Measurements from ENCODE around the gene FIBCD1. TPM values are rescaled to one million over a fixed set of nuclear protein-coding genes. Genes with fewer than 3 reads are reported as not detected.

Gene FIBCD1
- total and polyA plus RNA-seq, 2 experiments from 2014 or later = 4.4 to 5.6 TPM

- no peak overlapping the region for H3K27ac ChIP-seq (ENCODE audit: low read depth)
- peaks cover 5% of the 10 kb centered on the region for H3K36me3 Mint-ChIP-seq (ENCODE audit: low read depth)
- H3K27me3 ChIP-seq (ENCODE audit: insufficient read depth) = no peaks in the 10 kb centered on the region
- peaks cover 4% of the 10 kb centered on the region; the same call in 2 of the 3 replicates for H3K4me1 Mint-ChIP-seq
- no peaks in the 10 kb centered on the region for H3K79me2 ChIP-seq (replicated peaks; ENCODE audit: insufficient read depth)
- no peak overlapping the region for H3K4me3 ChIP-seq
- H3K9me3 Mint-ChIP-seq = peaks cover 35% of the 10 kb centered on the region
- H3F3A ChIP-seq (replicated peaks; ENCODE audit: low read depth) = no peaks in the 10 kb centered on the region
- H3K27me3 Mint-ChIP-seq (ENCODE audit: insufficient read depth, low read depth, poor library complexity) = peaks cover 14% of the 10 kb centered on the region
- ATAC-seq (no peak), DNase-seq (ENCODE audit: low spot score) (no peak)
- H4K20me1 ChIP-seq (replicated peaks; ENCODE audit: insufficient read depth) = no peaks in the 10 kb centered on the region
- no peak overlapping the region for H3K4me3 Mint-ChIP-seq
- H2AFZ ChIP-seq = no peak overlapping the region
- no peak overlapping the region for H3K4me2 ChIP-seq
- H3K9me2 ChIP-seq (ENCODE audit: insufficient read depth) = peaks cover 5% of the 10 kb centered on the region
- H3K36me3 ChIP-seq (ENCODE audit: insufficient read depth) = no peaks in the 10 kb centered on the region
- H3K4me1 ChIP-seq (ENCODE audit: insufficient read depth) = no peaks in the 10 kb centered on the region
- no peak overlapping the region for H3K27ac Mint-ChIP-seq
- TF ChIP-seq EZH2 (IDR thresholded peaks at IDR 0.05; ENCODE audit: low read depth, unreplicated experiment) = no peak
These were observed 15.3 kb upstream of the FIBCD1 start for GRCh38 chr9:130954317-130954716.

- Histone ChIP-seq H3K36me3 (ENCODE audit: insufficient read depth) (no peaks in the 10 kb centered on the region), H3K4me3 (no peak overlapping the region), H3K9me2 (ENCODE audit: insufficient read depth) (peaks cover 5% of the 10 kb centered on the region; the same call in 1 of the 2 replicates), H3K27ac (ENCODE audit: low read depth) (no peak overlapping the region), H3K4me1 (ENCODE audit: insufficient read depth) (no peaks in the 10 kb centered on the region), H2AFZ (no peak overlapping the region), H3F3A (replicated peaks; ENCODE audit: low read depth) (no peaks in the 10 kb centered on the region), H4K20me1 (replicated peaks; ENCODE audit: insufficient read depth) (no peaks in the 10 kb centered on the region), H3K4me2 (no peak overlapping the region), H3K79me2 (replicated peaks; ENCODE audit: insufficient read depth) (no peaks in the 10 kb centered on the region), H3K27me3 (ENCODE audit: insufficient read depth) (no peaks in the 10 kb centered on the region)
- no peaks in the 10 kb centered on the region for H3K36me3 Mint-ChIP-seq (ENCODE audit: low read depth)
- peaks cover 4% of the 10 kb centered on the region for H3K4me1 Mint-ChIP-seq
- no peak overlapping the region for H3K4me3 Mint-ChIP-seq
- no peak overlapping the region for H3K27ac Mint-ChIP-seq
- peaks cover 11% of the 10 kb centered on the region for H3K27me3 Mint-ChIP-seq (ENCODE audit: insufficient read depth, low read depth, poor library complexity)
- no peak for TF ChIP-seq POLR2AphosphoS5 (IDR thresholded peaks at IDR 0.05; ENCODE audit: low read depth)
- TF ChIP-seq ZNF462 (CRISPR knock-in tag; IDR thresholded peaks at IDR 0.05) = no peak
- TF ChIP-seq EZH2phosphoT487 (IDR thresholded peaks at IDR 0.05; ENCODE audit: unreplicated experiment) = no peak
- TF ChIP-seq STAT1 (IDR thresholded peaks at IDR 0.05; ENCODE audit: unreplicated experiment) = no peak
- DNase-seq (ENCODE audit: low spot score) = no peak
- no peak for ATAC-seq
- H3K9me3 Mint-ChIP-seq = peaks cover 25% of the 10 kb centered on the region
These were observed 13.2 kb upstream of the FIBCD1 start for GRCh38 chr9:130952065-130952762.

Data from GM23338 (cell line).